WTC11 (cell line): ENCODE data around the gene PTPN5.

ENCODE experiments used
- CTCF ChIP-seq: fragments of 200-600 bp; IDR thresholded peaks from 2 replicates; pipeline ENCODE4 v1.8.0; 2022; ENCODE audit warnings: antibody characterized with exemption
- ESRRA ChIP-seq: sonication (generic); formaldehyde crosslinking; IDR thresholded peaks from 2 replicates; pipeline ENCODE4 v1.8.1; 2022; ENCODE audit warnings: mild to moderate bottlenecking, missing genetic modification reagents, borderline replicate concordance
- TF ChIP-seq, protein P1 (sequence below): sonication (generic); formaldehyde crosslinking; IDR thresholded peaks from 2 replicates; pipeline ENCODE4 v1.8.1; 2022; ENCODE audit warnings: low read depth, mild to moderate bottlenecking, moderate library complexity, missing genetic modification reagents, borderline replicate concordance

GRCh38 chr11:18780329-18780728 is 11.3 kb downstream of the PTPN5 start:
- TF ChIP-seq CTCF (no peak), ESRRA (CRISPR knock-in tag) (no peak)
- TF ChIP-seq, protein P1, sequence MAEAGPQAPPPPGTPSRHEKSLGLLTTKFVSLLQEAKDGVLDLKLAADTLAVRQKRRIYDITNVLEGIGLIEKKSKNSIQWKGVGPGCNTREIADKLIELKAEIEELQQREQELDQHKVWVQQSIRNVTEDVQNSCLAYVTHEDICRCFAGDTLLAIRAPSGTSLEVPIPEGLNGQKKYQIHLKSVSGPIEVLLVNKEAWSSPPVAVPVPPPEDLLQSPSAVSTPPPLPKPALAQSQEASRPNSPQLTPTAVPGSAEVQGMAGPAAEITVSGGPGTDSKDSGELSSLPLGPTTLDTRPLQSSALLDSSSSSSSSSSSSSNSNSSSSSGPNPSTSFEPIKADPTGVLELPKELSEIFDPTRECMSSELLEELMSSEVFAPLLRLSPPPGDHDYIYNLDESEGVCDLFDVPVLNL (CRISPR knock-in tag) = no peak
